Measurements from ENCODE around the gene MFAP2.

MFAP2 gene

GRCh38 chr1:16968372-16968771, 12.0 kb downstream of the MFAP2 start:
- H3K4me3 ChIP-seq (ENCODE audit: insufficient read depth, low read length, poor library complexity, severe bottlenecking), result no peak overlapping the region
- H2AFZ ChIP-seq (ENCODE audit: low read depth, low read length, severe bottlenecking), result no peak overlapping the region
- H3F3A ChIP-seq (ENCODE audit: insufficient read depth), result no peaks in the 10 kb centered on the region
- no peaks in the 10 kb centered on the region for H4K20me1 ChIP-seq (ENCODE audit: low read depth, low read length)
- no peak overlapping the region for H3K9ac ChIP-seq (ENCODE audit: low read length)
- TF ChIP-seq EZH2phosphoT487 (conservative IDR thresholded peaks at IDR 0.05; ENCODE audit: low read length), result no peak
- TF ChIP-seq, protein P1, sequence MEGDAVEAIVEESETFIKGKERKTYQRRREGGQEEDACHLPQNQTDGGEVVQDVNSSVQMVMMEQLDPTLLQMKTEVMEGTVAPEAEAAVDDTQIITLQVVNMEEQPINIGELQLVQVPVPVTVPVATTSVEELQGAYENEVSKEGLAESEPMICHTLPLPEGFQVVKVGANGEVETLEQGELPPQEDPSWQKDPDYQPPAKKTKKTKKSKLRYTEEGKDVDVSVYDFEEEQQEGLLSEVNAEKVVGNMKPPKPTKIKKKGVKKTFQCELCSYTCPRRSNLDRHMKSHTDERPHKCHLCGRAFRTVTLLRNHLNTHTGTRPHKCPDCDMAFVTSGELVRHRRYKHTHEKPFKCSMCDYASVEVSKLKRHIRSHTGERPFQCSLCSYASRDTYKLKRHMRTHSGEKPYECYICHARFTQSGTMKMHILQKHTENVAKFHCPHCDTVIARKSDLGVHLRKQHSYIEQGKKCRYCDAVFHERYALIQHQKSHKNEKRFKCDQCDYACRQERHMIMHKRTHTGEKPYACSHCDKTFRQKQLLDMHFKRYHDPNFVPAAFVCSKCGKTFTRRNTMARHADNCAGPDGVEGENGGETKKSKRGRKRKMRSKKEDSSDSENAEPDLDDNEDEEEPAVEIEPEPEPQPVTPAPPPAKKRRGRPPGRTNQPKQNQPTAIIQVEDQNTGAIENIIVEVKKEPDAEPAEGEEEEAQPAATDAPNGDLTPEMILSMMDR (IDR thresholded peaks at IDR 0.05; ENCODE audit: insufficient read depth, low read length, poor library complexity, severe bottlenecking), result no peak
- no peaks in the 10 kb centered on the region for H3K36me3 ChIP-seq (ENCODE audit: low read length)
- H3K9me2 ChIP-seq (replicated peaks; ENCODE audit: insufficient read depth, low read length), result no peaks in the 10 kb centered on the region
- H3K27me3 ChIP-seq (ENCODE audit: low read length), result no peaks in the 10 kb centered on the region
- no peak overlapping the region for H3K4me2 ChIP-seq (ENCODE audit: low read depth, low read length, poor library complexity, severe bottlenecking)
- no peaks in the 10 kb centered on the region for H3K9me3 ChIP-seq (ENCODE audit: insufficient read depth, low read length)
- H3K79me2 ChIP-seq (ENCODE audit: insufficient read depth, low read length), result no peaks in the 10 kb centered on the region
- no peak overlapping the region for H3K27ac ChIP-seq (ENCODE audit: low read depth, low read length)

GRCh38 chr1:16967962-16968361, 12.5 kb downstream of the MFAP2 start:
- no peak overlapping the region for H3K27ac ChIP-seq (ENCODE audit: low read depth, low read length)

GRCh38 chr1:16967095-16967575, 13.3 kb downstream of the MFAP2 start:
- Histone ChIP-seq H3K4me2 (ENCODE audit: low read depth, low read length, poor library complexity, severe bottlenecking) (no peak overlapping the region), H3K27ac (ENCODE audit: low read depth, low read length) (no peak overlapping the region), H3K79me2 (ENCODE audit: insufficient read depth, low read length) (no peaks in the 10 kb centered on the region), H2AFZ (ENCODE audit: low read depth, low read length, severe bottlenecking) (no peak overlapping the region), H3K4me3 (ENCODE audit: insufficient read depth, low read length, poor library complexity, severe bottlenecking) (no peak overlapping the region), H4K20me1 (ENCODE audit: low read depth, low read length) (no peaks in the 10 kb centered on the region), H3K9me2 (replicated peaks; ENCODE audit: insufficient read depth, low read length) (no peaks in the 10 kb centered on the region), H3K9ac (ENCODE audit: low read length) (no peak overlapping the region), H3K27me3 (ENCODE audit: low read length) (no peaks in the 10 kb centered on the region), H3K9me3 (ENCODE audit: insufficient read depth, low read length) (no peaks in the 10 kb centered on the region), H3K36me3 (ENCODE audit: low read length) (no peaks in the 10 kb centered on the region), H3F3A (ENCODE audit: insufficient read depth) (no peaks in the 10 kb centered on the region)
- TF ChIP-seq, protein P1 (IDR thresholded peaks at IDR 0.05; ENCODE audit: insufficient read depth, low read length, poor library complexity, severe bottlenecking), result no peak
- TF ChIP-seq EZH2phosphoT487 (conservative IDR thresholded peaks at IDR 0.05; ENCODE audit: low read length), result no peak

More at GRCh38 chr1:16967962-16968361, 12.5 kb downstream of the MFAP2 start:
- Histone ChIP-seq H4K20me1 (ENCODE audit: low read depth, low read length) (no peaks in the 10 kb centered on the region), H3K4me2 (ENCODE audit: low read depth, low read length, poor library complexity, severe bottlenecking) (no peak overlapping the region), H3K27me3 (ENCODE audit: low read length) (no peaks in the 10 kb centered on the region), H3K4me3 (ENCODE audit: insufficient read depth, low read length, poor library complexity, severe bottlenecking) (no peak overlapping the region), H3K9ac (ENCODE audit: low read length) (no peak overlapping the region), H3K9me2 (replicated peaks; ENCODE audit: insufficient read depth, low read length) (no peaks in the 10 kb centered on the region), H2AFZ (ENCODE audit: low read depth, low read length, severe bottlenecking) (no peak overlapping the region), H3F3A (ENCODE audit: insufficient read depth) (no peaks in the 10 kb centered on the region), H3K79me2 (ENCODE audit: insufficient read depth, low read length) (no peaks in the 10 kb centered on the region), H3K9me3 (ENCODE audit: insufficient read depth, low read length) (no peaks in the 10 kb centered on the region), H3K36me3 (ENCODE audit: low read length) (no peaks in the 10 kb centered on the region)
- TF ChIP-seq, protein P1 (IDR thresholded peaks at IDR 0.05; ENCODE audit: insufficient read depth, low read length, poor library complexity, severe bottlenecking), result no peak
- no peak for TF ChIP-seq EZH2phosphoT487 (conservative IDR thresholded peaks at IDR 0.05; ENCODE audit: low read length)

Measured in SU-DHL-6 (cell line).